Measurements from ENCODE around the gene PLBD1. TPM values are rescaled to one million over a fixed set of nuclear protein-coding genes. Genes with fewer than 3 reads are reported as not detected.

Gene PLBD1
- total RNA-seq, 1 donor from 2014 or later, result 85.4 TPM

DNA sequence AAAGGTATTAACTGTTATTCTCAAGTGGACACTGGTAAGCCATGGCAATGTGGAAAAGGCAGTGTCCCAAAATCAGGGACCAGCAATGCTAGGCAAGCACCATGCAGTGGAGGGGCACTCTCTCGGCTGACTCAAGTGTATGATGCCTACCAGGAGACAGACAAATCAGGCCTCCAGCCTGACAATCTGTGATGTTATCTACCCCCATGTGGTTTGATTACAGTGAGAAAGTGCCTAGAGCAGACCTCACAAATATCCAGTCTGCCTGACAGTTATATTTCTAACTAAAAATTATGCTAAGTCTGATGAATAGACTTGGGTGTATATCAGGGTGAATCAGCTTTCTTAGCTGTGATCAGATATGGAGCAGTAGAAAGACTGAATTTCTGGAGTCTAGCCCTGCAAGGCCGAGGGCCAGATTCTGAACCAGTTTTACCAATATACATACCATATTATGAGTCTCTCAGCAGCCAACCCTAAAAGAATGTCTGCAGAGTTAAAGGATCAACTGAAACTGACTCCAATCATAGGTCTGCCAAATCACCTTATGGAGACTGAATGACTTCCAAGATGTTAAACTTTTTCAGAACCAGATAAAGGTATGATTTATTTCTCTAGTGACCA, 3.2 kb downstream of the PLBD1 start:
- DNase-seq (ENCODE audit: low spot score), result no peak

DNA sequence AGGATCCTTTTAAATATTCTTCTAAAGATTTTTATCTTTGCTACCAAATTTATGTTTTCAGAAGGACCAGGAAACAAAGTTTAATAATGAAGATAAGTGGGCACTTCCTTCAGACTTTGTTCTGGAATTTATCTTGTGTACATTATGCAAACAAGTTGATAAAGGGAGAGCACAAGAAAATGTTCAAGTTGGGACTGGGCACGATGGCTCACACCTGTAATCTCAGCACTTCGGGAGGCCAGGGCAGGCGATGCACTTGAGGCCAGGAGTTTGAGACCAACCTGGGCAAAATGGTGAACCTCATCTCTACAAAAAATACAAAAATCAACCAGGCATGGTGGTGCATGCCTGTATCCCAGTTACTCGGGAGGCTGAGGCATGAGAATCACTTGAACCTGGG, 4.6 kb downstream of the PLBD1 start:
- DNase-seq (ENCODE audit: low spot score), result no peak

DNA sequence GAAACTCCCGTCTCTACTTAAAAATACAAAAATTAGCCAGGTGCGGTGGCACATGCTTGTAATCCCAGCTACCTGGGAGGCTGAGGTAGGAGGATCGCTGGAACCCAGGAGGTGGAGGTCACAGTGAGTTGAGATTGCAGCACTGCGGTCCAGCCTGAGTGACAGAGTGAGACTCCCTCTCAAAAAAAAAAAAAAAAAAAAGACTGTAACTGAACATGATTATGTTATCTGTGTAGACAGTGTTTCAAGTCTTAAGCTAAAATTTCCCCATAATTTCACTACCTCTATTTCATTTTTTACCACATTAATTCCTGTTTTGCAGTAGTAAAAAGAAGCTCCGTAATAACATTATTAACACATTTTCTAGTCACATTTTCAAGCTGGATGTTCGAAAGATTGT, 5.4 kb downstream of the PLBD1 start:
- DNase-seq (ENCODE audit: low spot score), result no peak

DNA sequence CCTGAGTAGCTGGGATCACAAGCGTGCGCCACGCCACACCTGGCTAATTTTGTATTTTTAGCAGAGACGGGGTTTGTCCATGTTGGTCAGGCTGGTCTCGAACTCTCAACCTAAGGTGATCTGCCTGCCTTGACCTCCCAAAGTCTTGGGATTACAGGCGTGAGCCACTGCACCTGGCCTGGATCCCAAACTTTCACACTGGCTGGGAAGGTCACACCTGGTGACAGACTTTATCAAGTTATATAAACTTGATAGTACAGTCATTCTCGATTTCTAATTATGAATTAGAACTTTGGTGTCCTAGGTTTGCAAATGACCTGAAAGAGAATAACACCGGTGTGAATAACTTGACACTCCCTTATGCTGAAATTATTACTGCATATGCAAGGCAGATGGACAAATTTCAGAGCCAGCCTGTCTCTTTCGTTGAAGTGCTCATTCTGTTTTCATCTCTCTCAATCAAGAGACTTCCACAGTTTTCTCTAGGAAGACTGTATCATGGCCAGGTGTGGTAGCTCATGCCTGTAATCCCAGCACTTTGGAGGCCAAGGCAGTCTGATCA, 5.9 kb downstream of the PLBD1 start:
- no peak for DNase-seq (ENCODE audit: low spot score)

DNA sequence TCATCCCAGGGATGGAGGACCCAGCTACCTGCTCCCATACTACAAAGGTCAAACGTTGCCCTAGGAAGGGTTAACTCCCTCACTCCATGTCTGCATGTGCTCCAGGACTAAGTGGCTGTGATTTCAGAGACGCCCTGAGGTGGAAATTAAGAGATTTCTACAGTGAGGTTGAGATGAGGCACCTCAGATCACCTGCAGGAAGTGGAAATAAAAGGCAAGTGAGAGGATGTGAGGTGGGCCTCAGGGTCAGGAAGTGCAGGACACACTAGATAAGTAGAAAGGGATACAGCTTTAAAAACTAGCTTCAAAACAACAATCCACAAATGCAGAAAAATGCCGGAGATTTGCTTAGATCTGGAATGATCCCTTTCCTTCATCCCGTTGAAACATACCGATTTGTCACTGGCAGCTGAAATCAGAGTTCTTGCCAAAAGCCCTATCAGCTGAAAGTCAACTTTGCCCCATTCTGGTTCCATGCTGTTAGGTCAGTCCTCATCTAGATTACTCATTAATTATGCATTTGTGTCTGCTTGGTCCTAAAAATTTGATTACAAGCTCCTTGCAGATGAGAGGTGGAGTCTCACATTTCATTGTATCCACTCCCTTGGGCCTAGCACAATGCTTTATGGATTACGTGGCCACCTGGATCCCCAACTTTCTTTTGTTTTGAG, 6.6 kb downstream of the PLBD1 start:
- DNase-seq (ENCODE audit: low spot score), result no peak

DNA sequence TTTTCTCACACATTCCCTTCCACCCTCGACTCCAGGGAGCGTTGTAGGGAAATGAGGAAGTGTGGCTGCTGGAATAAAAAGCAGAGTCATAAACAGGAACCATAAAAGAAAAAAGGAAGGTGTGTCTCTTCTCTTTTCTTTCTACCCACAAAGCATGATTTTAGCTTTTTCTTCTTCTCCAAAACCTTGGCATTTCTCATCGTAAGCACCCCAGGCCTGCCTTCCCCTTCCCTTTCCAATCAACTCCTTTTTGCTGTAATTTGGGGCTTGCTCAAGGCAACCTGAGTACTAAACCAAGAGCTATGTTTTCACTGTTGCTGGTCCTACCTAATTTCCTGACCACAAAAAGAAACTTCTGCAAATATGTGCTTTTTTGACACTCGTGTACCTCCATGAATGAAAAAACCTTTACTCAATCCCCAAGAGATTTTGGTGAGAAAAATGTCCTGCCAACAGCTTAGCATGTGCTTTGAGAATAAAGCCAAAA, 9.2 kb downstream of the PLBD1 start:
- no peak for DNase-seq (ENCODE audit: low spot score)

DNA sequence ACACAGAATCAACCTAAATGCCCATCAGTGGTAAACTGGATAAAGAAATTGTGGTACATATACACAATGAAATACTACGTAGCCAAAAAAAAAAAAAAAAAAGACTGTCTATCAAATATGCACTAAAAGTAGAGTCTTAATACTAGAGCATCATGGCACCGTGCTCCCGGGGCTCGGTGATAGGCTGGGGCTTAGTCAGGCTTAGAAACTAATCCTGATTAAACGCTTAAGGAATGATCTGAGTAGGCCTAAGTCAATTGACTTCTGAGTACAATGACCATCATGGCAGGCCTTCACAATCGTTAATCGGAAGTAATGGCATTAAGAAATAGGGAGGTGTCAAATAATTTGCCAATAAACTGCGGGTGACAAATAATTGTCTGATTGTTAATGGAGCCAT, 9.7 kb downstream of the PLBD1 start:
- no peak for DNase-seq (ENCODE audit: low spot score)

DNA sequence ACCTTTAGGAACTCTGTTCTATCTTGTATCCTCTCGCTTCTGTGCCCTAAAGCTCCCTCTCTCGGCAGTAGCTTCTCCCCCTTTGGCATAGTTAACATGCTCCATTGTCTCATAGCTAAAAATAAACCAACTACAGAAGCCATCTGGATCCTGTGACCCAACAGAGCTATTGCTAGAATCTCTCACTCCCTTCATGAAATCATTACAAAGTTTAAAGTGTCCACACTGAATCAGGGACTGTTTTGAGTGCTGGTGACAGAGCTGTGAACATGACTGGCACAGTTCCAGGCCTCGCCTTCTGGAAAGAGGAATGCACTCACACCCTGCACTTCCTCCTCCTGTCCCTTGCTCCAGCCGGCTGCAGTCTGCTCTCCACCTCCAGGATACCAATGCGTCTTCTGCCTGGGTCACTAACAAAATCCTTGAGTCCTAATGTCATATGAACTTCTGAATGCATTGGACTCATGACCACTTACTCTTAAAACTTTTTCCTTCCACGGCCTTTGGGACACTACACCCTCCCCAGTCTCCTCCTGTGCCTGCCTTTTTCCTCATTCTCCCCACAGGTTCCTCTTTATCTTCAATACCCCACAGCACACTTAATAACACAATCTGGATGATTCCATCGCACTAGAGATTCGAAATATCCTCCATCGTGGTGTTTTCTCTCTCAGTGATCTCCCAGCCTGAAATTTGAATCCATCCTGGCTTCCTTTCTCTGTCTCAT, 13.2 kb downstream of the PLBD1 start:
- DNase-seq (ENCODE audit: low spot score), result peak; percentile 90

DNA sequence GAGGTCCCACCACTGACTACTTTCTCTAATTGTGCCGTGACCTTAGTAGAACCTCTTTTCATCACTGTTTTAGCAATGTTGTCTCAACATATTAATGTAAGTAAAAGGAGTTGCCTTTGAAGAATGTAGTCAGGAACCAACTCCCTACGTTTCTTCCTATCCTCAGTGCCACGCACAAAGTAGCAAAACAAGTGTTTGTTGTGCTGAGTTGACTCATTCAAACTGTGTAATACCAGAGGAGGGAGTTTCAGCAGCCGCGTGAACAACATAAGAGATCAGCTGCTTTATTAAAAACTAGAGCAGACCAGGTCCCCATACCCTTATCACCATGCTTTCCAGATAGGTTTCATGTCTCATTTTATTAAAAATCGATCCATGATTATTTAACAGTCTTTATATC, 19.1 kb downstream of the PLBD1 start:
- DNase-seq (ENCODE audit: low spot score), result no peak

DNA sequence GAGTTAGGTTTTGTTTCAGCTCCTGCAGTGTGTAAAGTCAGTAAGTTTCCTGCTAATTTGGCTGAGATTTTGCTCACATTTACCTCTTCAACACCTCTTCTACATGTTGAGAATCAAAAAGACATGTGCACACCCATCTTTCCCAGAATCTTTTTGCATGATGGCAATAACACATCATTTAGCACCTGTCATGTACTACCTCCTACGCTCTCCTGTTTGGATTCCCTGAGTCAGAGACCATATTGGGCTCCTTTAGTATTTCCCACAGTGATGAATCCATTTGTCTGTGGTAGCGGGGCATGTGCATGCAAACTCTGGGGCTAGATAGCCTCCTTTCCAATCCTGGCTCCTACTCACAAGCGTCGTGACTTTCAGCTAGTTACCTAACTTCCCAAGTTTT, 20.1 kb downstream of the PLBD1 start:
- no peak for DNase-seq (ENCODE audit: low spot score)

DNA sequence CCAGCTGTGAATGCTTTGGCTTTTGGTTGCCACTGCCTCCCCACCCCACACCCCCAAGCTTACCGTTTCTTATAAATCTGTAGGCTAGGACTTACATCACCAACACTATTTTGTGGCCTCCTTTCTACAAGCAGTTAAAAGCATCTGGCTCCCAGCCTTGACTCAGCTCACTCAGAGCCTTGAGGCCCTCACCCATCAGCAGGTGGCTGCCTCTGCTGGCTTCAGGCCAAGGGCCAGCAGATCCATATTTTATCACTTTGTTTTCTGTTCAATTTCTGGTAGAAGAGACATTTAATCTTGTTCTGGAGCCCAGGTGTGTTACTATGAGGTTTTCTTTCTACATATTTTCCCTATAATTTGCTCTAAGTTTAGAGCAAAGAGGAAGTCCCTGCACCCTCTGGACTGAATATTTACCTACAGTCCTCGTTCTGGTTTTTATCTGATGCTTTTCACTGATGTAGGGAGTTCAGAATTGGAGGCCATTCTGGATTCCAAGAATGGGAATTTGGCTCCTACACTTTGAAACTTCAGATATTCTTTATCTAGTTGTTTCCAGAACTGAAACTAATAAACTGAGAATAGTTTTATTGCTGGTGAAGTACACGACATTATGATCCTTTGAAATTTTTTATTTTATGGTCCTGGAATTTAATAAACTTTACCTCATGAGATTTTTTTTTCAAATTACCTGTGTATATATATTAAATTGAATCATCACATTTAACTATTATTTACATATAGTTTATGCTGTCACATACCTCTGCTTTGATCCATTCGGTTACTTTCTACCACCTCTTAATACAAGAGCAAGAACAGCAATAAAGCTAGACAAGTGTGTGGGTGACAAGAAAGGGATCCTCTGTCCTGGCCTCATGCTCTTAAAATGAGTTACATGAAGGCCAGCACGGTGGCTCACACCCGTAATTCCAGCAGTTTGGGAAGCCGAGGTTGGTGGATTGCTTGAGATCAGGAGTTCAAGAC, 22.2 kb downstream of the PLBD1 start:
- no peak for DNase-seq (ENCODE audit: low spot score)

DNA sequence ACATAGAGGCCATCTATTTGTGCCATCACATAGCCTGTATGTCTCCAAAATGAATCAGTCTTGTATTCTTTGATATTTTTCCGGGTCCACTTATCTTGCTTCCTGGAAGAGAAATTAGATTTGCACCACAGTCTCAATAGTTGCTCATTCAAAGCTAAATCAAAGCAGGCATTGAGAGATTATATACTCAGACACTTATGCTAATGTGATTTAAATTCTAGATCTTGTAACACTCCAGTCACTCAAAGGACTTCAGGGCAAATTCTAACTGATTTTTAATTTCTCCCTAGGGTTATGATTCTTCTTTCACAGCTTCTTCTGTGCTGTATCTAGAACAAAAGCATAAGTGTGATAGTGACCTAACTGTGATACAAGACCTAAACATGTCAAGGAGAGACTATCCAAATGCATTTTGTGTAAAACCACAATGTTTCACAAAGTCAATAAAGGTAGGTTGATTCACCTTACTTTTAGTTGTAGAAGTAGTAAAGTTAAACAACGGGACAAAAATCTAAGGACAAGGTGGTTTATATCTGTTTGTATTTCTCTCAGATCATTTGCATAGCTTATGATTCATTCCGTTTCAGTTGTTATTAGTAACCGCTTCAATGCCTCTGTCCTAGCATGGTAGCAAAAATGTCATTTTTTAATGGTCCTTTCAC, 26.8 kb downstream of the PLBD1 start:
- DNase-seq (ENCODE audit: low spot score), result no peak

DNA sequence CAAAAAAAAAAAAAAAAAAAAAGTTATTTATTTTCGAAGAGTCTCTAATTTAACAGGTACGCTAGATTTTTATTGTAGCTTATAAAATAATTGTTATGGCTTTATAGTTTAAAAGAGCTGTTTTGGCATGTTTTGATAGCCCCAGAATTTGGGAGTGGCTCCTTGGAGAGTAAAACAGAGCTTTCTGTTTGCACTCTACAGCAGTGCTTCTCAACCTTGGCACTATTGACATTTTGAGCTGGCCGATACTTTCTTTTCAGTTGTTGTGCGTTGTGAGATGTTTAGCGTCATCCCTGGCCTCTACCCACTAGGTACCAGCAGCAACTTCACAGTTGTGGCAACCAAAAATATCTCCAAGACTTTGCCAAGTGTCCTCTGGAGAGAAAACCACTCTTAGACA, 30.6 kb downstream of the PLBD1 start:
- no peak for DNase-seq (ENCODE audit: low spot score)

DNA sequence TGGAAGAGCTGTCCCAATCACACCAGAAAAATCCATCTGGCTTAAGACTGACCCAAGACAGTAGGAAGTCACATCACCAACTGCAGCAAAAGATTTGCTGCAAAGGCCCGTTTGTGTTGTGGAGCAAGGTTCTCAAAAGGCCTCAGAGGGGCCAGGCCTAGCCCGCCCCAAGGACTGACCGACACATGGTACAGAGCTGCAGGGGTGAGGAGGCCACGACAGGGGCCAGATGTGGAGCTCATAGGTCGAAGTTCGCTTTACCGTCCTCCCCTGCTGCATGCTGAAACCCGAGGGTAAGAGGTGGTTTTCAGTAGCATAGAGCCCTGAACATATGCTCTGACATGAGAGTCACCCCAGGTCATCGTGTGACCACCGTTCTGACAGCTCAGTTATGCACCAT, 35.5 kb downstream of the PLBD1 start:
- no peak for DNase-seq (ENCODE audit: low spot score)

DNA sequence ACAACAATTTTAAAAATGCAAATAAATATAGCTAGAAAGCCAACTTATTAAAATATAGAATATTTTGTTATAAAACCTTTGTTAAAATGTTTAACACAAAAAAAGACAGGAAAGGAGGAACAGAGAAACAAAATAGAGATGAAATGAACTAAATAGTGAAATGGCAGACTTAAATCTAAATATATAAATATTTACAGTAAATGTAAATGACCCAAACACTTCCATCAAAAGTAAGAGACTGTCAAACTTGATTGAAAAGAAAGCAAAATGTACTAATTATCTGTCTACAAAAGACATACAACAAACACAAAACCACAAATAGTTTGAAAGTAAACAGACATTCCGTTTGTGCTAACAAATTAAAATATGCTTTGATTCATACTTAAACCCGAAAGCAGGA, 41.7 kb downstream of the PLBD1 start:
- no peak for DNase-seq (ENCODE audit: low spot score)

DNA sequence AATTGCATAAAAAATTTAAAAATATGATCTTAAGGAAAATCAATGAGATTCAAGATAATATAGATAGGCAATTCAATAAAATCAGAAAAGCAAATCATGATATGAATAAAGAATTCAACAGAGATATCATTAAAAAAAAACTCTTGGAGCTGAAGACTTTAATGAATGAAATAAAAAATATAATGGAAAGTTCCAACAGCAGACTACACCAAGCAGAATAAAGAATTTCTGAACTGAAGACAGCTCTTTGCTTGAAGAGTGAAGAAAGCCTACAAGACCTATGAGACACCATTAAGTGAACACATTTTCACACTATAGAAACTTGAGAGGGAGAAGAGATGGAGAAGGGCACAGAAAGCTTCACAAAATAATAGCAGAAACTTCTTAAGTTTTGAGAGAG, 45.9 kb downstream of the PLBD1 start:
- no peak for DNase-seq (ENCODE audit: low spot score)

DNA sequence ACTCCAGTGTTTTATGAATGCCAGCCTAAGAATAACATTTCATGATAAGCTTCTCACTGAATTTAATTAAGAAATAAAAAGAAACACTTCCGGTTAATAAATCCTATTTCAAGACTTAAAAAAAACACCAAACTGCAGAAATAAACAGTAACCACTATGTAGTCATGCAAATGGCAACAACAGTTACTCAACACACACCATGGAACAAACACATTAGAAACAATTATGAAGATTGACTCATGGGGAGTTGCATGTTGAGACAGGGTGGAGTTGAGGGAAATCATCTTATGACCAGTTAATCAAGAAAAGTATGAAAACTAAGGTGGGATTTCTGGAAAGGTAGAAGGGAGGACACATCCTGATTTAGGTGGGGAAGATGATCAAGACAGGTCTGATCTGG, 52.7 kb downstream of the PLBD1 start:
- no peak for DNase-seq (ENCODE audit: low spot score)

DNA sequence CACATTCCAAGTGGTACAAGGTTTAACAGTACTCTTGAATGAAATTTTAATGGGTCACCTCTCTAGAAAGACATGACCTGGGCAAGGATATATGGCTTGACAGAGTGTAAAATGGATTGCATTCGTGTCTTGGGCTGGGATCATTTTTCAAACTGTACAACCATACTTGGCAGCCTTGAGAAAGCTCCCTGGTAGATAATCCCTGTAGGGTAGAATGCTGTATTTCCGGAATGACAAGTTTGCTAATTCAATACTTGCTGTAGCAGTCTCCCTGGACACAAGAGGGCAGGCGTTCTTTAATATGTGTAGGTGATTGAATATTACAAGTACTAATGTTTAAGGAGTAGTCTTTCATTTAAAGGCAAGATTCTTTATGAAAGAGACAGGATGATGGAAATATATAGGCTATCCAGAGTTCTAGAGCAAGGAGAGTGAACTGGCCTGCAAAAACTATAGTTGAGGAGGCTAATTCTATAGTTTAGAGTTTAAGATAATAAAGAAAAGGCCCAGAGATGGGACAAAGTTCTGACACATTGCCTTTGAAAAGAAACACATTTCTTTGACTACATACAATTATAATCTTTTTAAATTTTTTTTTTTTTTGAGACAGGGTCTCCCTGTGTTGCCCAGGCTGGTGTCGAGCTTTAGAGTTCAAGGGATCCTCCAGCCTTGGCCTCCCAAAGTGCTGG, 53.4 kb downstream of the PLBD1 start:
- DNase-seq (ENCODE audit: low spot score), result peak; percentile 57

DNA sequence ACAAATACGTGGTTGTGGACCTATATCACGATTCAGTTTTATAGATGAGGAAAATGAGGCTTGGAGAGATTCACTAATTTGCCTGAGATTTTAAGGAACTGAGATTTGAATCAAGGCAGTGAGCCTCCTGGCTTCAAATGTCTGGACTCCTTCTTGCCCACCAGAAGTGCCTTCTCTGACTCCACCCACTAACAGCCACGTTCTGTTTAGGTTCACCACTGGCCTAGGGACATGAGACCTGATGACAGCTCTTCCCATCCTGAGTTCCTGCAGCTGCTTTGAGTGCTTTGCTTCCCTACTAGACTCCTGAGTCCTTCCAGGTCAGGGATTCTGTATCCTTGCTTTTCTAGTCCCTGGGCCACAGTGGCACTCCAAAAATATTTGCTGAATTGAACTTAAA, 57.1 kb downstream of the PLBD1 start:
- no peak for DNase-seq (ENCODE audit: low spot score)

All from ureter (tissue), 1 donor.